ENCODE results near the gene HSPA12B.

HSPA12B gene

DNA sequence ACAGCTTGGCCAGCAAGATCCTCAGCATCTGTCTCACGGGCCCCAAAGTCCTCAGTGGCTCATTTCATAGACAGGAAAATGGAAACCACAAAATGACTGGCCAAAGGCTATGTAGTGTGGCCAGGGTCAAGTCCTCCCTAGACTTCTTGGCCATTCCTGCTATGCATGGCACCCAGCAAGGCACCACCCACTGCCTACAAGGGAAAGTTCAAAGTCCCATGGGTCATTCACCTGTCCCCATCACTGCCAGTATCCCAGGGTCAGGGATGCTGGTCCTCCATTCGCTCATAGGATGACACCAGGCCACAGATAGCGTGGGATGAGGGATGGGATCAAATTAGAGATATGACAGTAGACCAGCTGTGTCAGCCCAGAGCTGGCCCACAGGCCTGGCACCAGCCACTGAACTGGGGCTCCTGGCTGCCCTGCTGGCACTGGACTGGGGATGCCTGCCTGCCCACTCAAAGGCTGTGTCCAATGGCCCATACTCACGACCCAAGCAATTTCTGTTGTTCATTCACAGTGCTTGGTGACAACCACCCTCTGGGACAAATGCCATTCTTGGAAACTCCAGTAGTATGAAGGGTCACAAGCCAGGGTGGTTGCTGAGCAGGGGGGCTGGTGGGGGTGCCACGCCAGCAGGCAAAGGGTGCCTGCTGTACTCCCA lies 23.5 kb downstream of the HSPA12B start:
- no peak for ATAC-seq

DNA sequence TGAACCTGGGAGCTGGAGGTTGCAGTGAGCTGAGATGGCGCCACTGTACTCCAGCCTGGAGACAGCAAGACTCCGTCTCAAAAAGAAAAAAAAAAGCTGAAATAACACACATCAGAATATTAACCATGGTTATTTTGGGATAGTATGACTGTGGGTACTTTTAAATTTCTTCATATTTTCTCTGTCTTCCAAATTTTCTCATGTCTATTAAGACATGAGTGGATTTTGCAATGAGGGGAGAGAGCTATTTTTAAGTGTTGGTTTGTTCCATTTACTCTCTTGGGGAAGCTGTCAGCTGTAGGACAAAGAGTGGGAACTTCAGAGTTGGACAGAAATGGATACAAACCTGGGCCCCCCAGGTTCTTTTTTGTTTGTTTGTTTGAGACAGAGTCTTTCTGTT lies 24.8 kb downstream of the HSPA12B start:
- ATAC-seq: no peak
- no peak for TF ChIP-seq BACH2 (CRISPR knock-in tag; IDR thresholded peaks at IDR 0.05; ENCODE audit: borderline replicate concordance)

More for the DNA sequence above, 23.5 kb downstream of the HSPA12B start:
- TF ChIP-seq ZFP30 (CRISPR knock-in tag; IDR thresholded peaks at IDR 0.05) (no peak), GLIS3 (CRISPR knock-in tag; IDR thresholded peaks at IDR 0.05) (no peak), SNAI2 (CRISPR knock-in tag; IDR thresholded peaks at IDR 0.05) (no peak), CSDC2 (CRISPR knock-in tag; IDR thresholded peaks at IDR 0.05) (no peak), RARB (CRISPR knock-in tag; IDR thresholded peaks at IDR 0.05) (no peak), ZC3H10 (CRISPR knock-in tag; IDR thresholded peaks at IDR 0.05) (no peak), ESRRG (CRISPR knock-in tag; IDR thresholded peaks at IDR 0.05) (no peak), TOX (CRISPR knock-in tag; IDR thresholded peaks at IDR 0.05; ENCODE audit: borderline replicate concordance) (no peak), ZFP3 (CRISPR knock-in tag; IDR thresholded peaks at IDR 0.05) (no peak), ZNF565 (CRISPR knock-in tag; conservative IDR thresholded peaks at IDR 0.05; ENCODE audit: low read depth) (no peak)
- TF ChIP-seq, protein P1, sequence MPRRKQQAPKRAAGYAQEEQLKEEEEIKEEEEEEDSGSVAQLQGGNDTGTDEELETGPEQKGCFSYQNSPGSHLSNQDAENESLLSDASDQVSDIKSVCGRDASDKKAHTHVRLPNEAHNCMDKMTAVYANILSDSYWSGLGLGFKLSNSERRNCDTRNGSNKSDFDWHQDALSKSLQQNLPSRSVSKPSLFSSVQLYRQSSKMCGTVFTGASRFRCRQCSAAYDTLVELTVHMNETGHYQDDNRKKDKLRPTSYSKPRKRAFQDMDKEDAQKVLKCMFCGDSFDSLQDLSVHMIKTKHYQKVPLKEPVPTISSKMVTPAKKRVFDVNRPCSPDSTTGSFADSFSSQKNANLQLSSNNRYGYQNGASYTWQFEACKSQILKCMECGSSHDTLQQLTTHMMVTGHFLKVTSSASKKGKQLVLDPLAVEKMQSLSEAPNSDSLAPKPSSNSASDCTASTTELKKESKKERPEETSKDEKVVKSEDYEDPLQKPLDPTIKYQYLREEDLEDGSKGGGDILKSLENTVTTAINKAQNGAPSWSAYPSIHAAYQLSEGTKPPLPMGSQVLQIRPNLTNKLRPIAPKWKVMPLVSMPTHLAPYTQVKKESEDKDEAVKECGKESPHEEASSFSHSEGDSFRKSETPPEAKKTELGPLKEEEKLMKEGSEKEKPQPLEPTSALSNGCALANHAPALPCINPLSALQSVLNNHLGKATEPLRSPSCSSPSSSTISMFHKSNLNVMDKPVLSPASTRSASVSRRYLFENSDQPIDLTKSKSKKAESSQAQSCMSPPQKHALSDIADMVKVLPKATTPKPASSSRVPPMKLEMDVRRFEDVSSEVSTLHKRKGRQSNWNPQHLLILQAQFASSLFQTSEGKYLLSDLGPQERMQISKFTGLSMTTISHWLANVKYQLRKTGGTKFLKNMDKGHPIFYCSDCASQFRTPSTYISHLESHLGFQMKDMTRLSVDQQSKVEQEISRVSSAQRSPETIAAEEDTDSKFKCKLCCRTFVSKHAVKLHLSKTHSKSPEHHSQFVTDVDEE (CRISPR knock-in tag; IDR thresholded peaks at IDR 0.05): no peak
- TF ChIP-seq, protein P2, sequence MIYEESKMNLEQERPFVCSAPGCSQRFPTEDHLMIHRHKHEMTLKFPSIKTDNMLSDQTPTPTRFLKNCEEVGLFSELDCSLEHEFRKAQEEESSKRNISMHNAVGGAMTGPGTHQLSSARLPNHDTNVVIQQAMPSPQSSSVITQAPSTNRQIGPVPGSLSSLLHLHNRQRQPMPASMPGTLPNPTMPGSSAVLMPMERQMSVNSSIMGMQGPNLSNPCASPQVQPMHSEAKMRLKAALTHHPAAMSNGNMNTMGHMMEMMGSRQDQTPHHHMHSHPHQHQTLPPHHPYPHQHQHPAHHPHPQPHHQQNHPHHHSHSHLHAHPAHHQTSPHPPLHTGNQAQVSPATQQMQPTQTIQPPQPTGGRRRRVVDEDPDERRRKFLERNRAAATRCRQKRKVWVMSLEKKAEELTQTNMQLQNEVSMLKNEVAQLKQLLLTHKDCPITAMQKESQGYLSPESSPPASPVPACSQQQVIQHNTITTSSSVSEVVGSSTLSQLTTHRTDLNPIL (CRISPR knock-in tag; IDR thresholded peaks at IDR 0.05; ENCODE audit: low read depth): no peak
- TF ChIP-seq, protein P3, sequence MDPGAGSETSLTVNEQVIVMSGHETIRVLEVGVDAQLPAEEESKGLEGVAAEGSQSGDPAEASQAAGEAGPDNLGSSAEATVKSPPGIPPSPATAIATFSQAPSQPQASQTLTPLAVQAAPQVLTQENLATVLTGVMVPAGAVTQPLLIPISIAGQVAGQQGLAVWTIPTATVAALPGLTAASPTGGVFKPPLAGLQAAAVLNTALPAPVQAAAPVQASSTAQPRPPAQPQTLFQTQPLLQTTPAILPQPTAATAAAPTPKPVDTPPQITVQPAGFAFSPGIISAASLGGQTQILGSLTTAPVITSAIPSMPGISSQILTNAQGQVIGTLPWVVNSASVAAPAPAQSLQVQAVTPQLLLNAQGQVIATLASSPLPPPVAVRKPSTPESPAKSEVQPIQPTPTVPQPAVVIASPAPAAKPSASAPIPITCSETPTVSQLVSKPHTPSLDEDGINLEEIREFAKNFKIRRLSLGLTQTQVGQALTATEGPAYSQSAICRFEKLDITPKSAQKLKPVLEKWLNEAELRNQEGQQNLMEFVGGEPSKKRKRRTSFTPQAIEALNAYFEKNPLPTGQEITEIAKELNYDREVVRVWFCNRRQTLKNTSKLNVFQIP (CRISPR knock-in tag; IDR thresholded peaks at IDR 0.05; ENCODE audit: borderline replicate concordance, low read depth): no peak

DNA sequence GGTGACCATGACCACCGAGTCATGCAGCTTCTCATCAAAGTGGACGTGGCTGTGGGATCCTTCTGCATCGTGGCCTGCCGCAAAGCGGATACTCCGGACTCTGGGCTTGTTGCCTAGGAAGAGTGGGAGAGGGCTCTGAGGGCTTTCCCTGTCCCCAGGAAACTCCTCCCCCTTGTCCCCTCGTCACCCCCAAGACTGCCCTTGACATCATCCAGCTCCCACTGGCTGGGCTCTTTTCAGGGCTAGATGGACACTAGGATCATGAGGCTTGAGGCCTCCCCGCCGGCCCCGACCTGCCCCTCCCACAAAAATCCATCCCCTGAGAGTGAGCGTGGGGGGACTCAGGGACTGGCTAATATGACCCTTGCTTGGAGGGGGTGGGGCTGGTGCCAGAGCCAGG lies 26.1 kb downstream of the HSPA12B start:
- no peak for TF ChIP-seq ZNF70 (CRISPR knock-in tag; IDR thresholded peaks at IDR 0.05)
- no peak for TF ChIP-seq ZNF8 (CRISPR knock-in tag; IDR thresholded peaks at IDR 0.05)
- TF ChIP-seq, protein P4, sequence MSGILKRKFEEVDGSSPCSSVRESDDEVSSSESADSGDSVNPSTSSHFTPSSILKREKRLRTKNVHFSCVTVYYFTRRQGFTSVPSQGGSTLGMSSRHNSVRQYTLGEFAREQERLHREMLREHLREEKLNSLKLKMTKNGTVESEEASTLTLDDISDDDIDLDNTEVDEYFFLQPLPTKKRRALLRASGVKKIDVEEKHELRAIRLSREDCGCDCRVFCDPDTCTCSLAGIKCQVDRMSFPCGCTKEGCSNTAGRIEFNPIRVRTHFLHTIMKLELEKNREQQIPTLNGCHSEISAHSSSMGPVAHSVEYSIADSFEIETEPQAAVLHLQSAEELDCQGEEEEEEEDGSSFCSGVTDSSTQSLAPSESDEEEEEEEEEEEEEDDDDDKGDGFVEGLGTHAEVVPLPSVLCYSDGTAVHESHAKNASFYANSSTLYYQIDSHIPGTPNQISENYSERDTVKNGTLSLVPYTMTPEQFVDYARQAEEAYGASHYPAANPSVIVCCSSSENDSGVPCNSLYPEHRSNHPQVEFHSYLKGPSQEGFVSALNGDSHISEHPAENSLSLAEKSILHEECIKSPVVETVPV (CRISPR knock-in tag; IDR thresholded peaks at IDR 0.05): no peak
- no peak for TF ChIP-seq CSDC2 (CRISPR knock-in tag; IDR thresholded peaks at IDR 0.05)
- ATAC-seq: no peak

DNA sequence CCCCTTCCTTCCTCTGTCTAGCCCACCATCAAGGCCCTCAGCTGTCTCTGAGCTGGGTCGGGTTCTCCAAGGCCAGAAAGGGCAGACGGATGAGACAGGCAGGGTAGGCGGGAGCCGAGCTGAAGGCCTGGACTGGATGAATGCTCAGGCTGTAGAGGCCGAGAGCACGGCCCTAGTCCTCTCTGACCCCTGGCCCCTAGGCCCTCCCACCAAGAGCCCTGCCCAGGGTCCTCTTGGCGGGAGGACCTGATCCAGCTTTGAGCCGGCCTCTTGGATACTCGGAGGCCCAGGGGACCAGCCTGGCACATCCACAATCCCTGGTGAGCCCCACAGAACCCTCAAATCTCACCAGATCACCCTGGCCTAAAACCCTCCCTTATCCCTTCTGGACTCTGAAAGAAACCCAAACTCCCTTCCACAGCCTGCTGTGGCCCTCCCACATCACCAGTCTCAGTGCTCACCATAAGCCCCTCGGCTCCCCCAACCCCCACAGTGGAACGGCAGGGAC lies 26.9 kb downstream of the HSPA12B start:
- ATAC-seq: no peak
- TF ChIP-seq ZFP30 (CRISPR knock-in tag; IDR thresholded peaks at IDR 0.05) (no peak), RARB (CRISPR knock-in tag; IDR thresholded peaks at IDR 0.05) (no peak), TOX (CRISPR knock-in tag; IDR thresholded peaks at IDR 0.05; ENCODE audit: borderline replicate concordance) (no peak), PPARA (CRISPR knock-in tag; IDR thresholded peaks at IDR 0.05; ENCODE audit: borderline replicate concordance) (no peak), ZNF70 (CRISPR knock-in tag; IDR thresholded peaks at IDR 0.05) (no peak), SNAI2 (CRISPR knock-in tag; IDR thresholded peaks at IDR 0.05) (no peak), CSDC2 (CRISPR knock-in tag; IDR thresholded peaks at IDR 0.05) (no peak), ZNF8 (CRISPR knock-in tag; IDR thresholded peaks at IDR 0.05) (no peak), BACH2 (CRISPR knock-in tag; IDR thresholded peaks at IDR 0.05; ENCODE audit: borderline replicate concordance) (no peak), ESRRG (CRISPR knock-in tag; IDR thresholded peaks at IDR 0.05) (no peak), ISL1 (CRISPR knock-in tag; IDR thresholded peaks at IDR 0.05) (no peak)
- TF ChIP-seq, protein P3 (CRISPR knock-in tag; IDR thresholded peaks at IDR 0.05; ENCODE audit: borderline replicate concordance, low read depth): no peak
- TF ChIP-seq, protein P4 (CRISPR knock-in tag; IDR thresholded peaks at IDR 0.05): no peak
- TF ChIP-seq, protein P2 (CRISPR knock-in tag; IDR thresholded peaks at IDR 0.05; ENCODE audit: low read depth): no peak
- TF ChIP-seq, protein P5, sequence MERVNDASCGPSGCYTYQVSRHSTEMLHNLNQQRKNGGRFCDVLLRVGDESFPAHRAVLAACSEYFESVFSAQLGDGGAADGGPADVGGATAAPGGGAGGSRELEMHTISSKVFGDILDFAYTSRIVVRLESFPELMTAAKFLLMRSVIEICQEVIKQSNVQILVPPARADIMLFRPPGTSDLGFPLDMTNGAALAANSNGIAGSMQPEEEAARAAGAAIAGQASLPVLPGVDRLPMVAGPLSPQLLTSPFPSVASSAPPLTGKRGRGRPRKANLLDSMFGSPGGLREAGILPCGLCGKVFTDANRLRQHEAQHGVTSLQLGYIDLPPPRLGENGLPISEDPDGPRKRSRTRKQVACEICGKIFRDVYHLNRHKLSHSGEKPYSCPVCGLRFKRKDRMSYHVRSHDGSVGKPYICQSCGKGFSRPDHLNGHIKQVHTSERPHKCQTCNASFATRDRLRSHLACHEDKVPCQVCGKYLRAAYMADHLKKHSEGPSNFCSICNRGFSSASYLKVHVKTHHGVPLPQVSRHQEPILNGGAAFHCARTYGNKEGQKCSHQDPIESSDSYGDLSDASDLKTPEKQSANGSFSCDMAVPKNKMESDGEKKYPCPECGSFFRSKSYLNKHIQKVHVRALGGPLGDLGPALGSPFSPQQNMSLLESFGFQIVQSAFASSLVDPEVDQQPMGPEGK (CRISPR knock-in tag; IDR thresholded peaks at IDR 0.05; ENCODE audit: borderline replicate concordance): no peak

Measured in SK-N-SH treated with all-trans-retinoic acid at 6 μM for 48 hours (cell line).